Measurements from ENCODE around the gene DLX5.

- TF ChIP-seq, protein P1, sequence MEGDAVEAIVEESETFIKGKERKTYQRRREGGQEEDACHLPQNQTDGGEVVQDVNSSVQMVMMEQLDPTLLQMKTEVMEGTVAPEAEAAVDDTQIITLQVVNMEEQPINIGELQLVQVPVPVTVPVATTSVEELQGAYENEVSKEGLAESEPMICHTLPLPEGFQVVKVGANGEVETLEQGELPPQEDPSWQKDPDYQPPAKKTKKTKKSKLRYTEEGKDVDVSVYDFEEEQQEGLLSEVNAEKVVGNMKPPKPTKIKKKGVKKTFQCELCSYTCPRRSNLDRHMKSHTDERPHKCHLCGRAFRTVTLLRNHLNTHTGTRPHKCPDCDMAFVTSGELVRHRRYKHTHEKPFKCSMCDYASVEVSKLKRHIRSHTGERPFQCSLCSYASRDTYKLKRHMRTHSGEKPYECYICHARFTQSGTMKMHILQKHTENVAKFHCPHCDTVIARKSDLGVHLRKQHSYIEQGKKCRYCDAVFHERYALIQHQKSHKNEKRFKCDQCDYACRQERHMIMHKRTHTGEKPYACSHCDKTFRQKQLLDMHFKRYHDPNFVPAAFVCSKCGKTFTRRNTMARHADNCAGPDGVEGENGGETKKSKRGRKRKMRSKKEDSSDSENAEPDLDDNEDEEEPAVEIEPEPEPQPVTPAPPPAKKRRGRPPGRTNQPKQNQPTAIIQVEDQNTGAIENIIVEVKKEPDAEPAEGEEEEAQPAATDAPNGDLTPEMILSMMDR (conservative IDR thresholded peaks at IDR 0.05 in 1 of 2, IDR thresholded peaks at IDR 0.05 in 1 of 2; ENCODE audit: extremely low read depth in 1 of 2, insufficient read depth in 1 of 2, low read depth in 1 of 2, low read length in 2 of 2), result no peak
- peak; percentile 64 for TF ChIP-seq EZH2 (IDR thresholded peaks at IDR 0.05; ENCODE audit: borderline replicate concordance, low read length)
These were observed 25.9 kb downstream of the DLX5 start for GRCh38 chr7:96998744-96999143.
